ENCODE results near the gene DHRSX. TPM values are rescaled to one million over a fixed set of nuclear protein-coding genes. Genes with fewer than 3 reads are reported as not detected.

DHRSX gene
- total and polyA plus RNA-seq, 2 donors (not counting 3 experiments of a cell fraction or from before 2014, with no cell fraction given), result 27.1 to 37.7 TPM

DNA sequence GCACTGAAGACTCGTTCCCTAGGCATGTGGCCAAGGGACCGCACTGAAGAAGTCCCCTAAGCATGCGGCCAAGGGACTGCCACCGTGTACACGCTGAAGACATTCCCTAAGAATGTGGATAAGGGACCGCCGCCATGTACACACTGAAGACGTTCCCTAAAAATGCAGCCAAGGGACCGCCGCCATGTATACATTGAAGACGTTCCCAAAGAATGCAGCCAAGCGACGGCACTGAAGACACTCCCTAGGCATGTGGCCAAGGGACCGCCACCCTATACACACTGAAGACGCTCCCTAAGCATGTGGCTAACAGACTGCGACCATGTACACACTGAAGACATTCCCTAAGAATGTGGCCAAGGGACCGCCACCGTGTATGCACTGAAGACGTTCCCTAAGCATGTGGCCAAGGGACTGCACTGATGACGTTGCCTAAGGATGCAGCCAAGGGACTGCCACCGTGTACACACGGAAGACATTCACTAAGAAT is 31.5 kb downstream of the DHRSX start:
- Histone ChIP-seq H3K36me3 (ENCODE audit: control insufficient read depth in 2 of 2, extremely low read depth in 1 of 2, insufficient read depth in 2 of 2, low read length in 2 of 2) (no peaks in the 10 kb centered on the region), H3K27me3 (ENCODE audit: control insufficient read depth in 2 of 2, insufficient read depth in 2 of 2, low read length in 2 of 2) (no peaks in the 10 kb centered on the region), H3K27ac (ENCODE audit: insufficient read depth, low read depth, low read length) (no peak overlapping the region), H3K79me2 (ENCODE audit: control insufficient read depth, insufficient read depth, low read length) (peaks cover 5% of the 10 kb centered on the region), H4K20me1 (replicated peaks; ENCODE audit: control insufficient read depth, extremely low read depth, insufficient read depth, low read length) (no peaks in the 10 kb centered on the region), H3K9ac (replicated peaks; ENCODE audit: extremely low read depth, insufficient read depth, low read length) (no peak overlapping the region), H2AFZ (ENCODE audit: low read depth, low read length) (no peak overlapping the region), H3K9me3 (replicated peaks; ENCODE audit: control insufficient read depth, insufficient read depth, low read length) (no peaks in the 10 kb centered on the region), H3K4me2 (ENCODE audit: insufficient read depth, low read length) (no peak overlapping the region), H3K4me1 (ENCODE audit: control insufficient read depth, extremely low read depth, insufficient read depth, low read length) (no peaks in the 10 kb centered on the region), H3K9me1 (replicated peaks; ENCODE audit: control insufficient read depth, extremely low read depth, insufficient read depth, low read length) (no peaks in the 10 kb centered on the region), H3K4me3 (replicated peaks in 1 of 3; ENCODE audit: insufficient read depth in 1 of 3, low read depth in 1 of 3, low read length in 3 of 3) (no peak overlapping the region)
- DNase-seq (ENCODE audit: low read depth, low spot score) (no peak), FAIRE-seq (no peak)
- dilution Hi-C loops (cut with MboI; ENCODE audit: extremely low pct_ligation_motif_present, low sequenced_read_pairs), result no loop called here
- no peak for TF ChIP-seq POLR2AphosphoS5 (IDR thresholded peaks at IDR 0.05; ENCODE audit: insufficient read depth, low read depth, low read length)
- TF ChIP-seq MYC (IDR thresholded peaks at IDR 0.05; ENCODE audit: low read depth, low read length), result no peak
- no peak for TF ChIP-seq FOS (IDR thresholded peaks at IDR 0.05; ENCODE audit: borderline replicate concordance, insufficient read depth, low read length)
- no peak for TF ChIP-seq GATA2 (IDR thresholded peaks at IDR 0.05; ENCODE audit: insufficient read depth, insufficient read length, low read depth, low read length)
- TF ChIP-seq, protein P1, sequence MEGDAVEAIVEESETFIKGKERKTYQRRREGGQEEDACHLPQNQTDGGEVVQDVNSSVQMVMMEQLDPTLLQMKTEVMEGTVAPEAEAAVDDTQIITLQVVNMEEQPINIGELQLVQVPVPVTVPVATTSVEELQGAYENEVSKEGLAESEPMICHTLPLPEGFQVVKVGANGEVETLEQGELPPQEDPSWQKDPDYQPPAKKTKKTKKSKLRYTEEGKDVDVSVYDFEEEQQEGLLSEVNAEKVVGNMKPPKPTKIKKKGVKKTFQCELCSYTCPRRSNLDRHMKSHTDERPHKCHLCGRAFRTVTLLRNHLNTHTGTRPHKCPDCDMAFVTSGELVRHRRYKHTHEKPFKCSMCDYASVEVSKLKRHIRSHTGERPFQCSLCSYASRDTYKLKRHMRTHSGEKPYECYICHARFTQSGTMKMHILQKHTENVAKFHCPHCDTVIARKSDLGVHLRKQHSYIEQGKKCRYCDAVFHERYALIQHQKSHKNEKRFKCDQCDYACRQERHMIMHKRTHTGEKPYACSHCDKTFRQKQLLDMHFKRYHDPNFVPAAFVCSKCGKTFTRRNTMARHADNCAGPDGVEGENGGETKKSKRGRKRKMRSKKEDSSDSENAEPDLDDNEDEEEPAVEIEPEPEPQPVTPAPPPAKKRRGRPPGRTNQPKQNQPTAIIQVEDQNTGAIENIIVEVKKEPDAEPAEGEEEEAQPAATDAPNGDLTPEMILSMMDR (IDR thresholded peaks at IDR 0.05; ENCODE audit: extremely low read depth in 1 of 2, insufficient read depth in 1 of 2, low read depth in 1 of 2, low read length in 2 of 2), result no peak
- no peak for TF ChIP-seq POLR2A (IDR thresholded peaks at IDR 0.05; ENCODE audit: low read depth, low read length)
- TF ChIP-seq, protein P2, sequence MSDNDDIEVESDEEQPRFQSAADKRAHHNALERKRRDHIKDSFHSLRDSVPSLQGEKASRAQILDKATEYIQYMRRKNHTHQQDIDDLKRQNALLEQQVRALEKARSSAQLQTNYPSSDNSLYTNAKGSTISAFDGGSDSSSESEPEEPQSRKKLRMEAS (IDR thresholded peaks at IDR 0.05; ENCODE audit: insufficient read depth, insufficient read length), result no peak
- TF ChIP-seq JUN (IDR thresholded peaks at IDR 0.05; ENCODE audit: borderline replicate concordance, insufficient read depth, insufficient read length, low read depth), result no peak
- no peak for TF ChIP-seq EZH2 (IDR thresholded peaks at IDR 0.05; ENCODE audit: borderline replicate concordance, low read depth, low read length, severe bottlenecking)
- ChIA-PET CTCF (no interaction called here), POLR2A (no interaction called here)
- BruUV-seq (replicated peaks), result no TSS peak
- intact Hi-C loops (cut with micrococcal nuclease), result no loop called here

Measured in endothelial cell of umbilical vein (primary cell).